HG03066 (cell line): Measurements from ENCODE around the gene LCE3E.

ENCODE experiments used
- ATAC-seq: cut with Tn5 transposase; IDR thresholded peaks from one replicate; pipeline ENCODE4 v1.9.1; 2021; ENCODE audit warnings: low read depth; ENCODE audit not compliant: unreplicated experiment

Gene LCE3E

GRCh38 chr1:152517237-152517811 lies 49.3 kb downstream of the LCE3E start:
- no peak for ATAC-seq

GRCh38 chr1:152516082-152516481 lies 50.5 kb downstream of the LCE3E start:
- ATAC-seq: no peak
